GM10266 (cell line): ENCODE data around the gene EMP2.

Experiments
- DNase-seq: peaks from one replicate; pipeline ENCODE4 v3.0.0; 2012; ENCODE audit errors: extremely low spot score
- TF ChIP-seq, protein P1 (sequence below): IDR thresholded peaks from 2 replicates; pipeline ENCODE4 v1.5.1; 2012; ENCODE audit warnings: mild to moderate bottlenecking, low read depth; ENCODE audit not compliant: control insufficient read depth, insufficient read depth; ENCODE audit errors: missing control alignments

Gene EMP2

DNA sequence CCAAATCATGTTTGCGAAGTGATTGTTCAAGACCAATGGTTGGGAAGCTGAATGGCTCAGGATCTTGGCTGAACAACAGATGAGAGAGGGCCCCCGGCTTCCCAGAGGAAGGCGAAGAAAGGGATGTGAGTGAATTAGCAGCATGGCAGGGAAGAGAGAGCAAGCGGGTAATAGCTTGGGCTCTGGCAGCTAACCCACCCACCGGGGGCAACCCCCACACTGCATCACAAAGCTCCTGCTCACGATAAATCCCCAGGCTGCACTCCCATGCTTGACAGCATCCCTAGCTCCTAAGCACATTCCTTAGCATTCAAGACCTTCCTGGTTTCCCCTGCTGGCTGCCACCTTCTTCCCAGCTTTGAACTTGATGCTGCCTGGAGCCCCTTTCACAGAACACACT, 26.2 kb upstream of the EMP2 start:
- DNase-seq, result no peak
- TF ChIP-seq, protein P1, sequence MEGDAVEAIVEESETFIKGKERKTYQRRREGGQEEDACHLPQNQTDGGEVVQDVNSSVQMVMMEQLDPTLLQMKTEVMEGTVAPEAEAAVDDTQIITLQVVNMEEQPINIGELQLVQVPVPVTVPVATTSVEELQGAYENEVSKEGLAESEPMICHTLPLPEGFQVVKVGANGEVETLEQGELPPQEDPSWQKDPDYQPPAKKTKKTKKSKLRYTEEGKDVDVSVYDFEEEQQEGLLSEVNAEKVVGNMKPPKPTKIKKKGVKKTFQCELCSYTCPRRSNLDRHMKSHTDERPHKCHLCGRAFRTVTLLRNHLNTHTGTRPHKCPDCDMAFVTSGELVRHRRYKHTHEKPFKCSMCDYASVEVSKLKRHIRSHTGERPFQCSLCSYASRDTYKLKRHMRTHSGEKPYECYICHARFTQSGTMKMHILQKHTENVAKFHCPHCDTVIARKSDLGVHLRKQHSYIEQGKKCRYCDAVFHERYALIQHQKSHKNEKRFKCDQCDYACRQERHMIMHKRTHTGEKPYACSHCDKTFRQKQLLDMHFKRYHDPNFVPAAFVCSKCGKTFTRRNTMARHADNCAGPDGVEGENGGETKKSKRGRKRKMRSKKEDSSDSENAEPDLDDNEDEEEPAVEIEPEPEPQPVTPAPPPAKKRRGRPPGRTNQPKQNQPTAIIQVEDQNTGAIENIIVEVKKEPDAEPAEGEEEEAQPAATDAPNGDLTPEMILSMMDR, result no peak

DNA sequence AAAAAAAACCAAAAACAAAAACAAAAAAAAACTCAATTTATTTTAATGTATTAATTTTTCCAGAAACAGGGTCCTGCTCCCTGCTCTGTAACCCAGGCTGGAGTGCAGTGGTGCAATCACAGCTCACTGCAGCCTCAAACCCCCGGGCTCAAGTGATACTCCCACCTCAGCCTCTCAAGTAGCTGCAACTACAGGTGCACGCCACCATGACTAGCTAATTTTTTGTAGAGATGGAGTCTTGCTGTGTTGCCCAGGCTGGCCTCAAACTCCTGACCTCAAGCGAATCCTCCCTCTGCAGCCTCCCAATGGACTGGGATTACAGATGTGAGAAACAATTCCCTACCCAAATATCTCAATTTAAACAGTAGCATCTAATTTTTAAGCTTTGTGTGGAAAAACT, 25.2 kb upstream of the EMP2 start:
- DNase-seq, result no peak
- TF ChIP-seq, protein P1, result no peak

- TF ChIP-seq, protein P1, result no peak
- DNase-seq, result no peak
Observed at GRCh38 chr16:10601444-10602408, 21.3 kb upstream of the EMP2 start.

- DNase-seq, result no peak
- TF ChIP-seq, protein P1, result no peak
Observed at GRCh38 chr16:10600782-10601443, 20.5 kb upstream of the EMP2 start.

DNA sequence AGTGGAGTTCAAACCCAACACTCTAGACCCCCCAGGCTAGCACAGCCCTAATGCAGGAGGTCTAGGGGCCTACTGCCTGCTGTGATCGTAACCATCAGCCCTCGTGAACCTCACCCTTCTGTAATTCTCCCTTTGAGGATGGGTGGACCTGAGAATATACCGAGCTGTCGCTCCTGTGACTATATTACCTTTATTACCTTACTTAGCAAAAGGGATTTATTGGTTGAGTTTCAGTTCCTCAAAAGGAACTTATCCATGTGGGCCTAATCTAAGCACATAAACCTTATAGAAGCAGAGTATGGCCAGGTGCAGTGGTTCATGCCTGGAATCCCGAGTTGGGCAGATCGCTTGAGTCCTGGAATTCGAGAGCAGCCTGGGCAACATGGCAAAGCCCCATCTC, 19.2 kb upstream of the EMP2 start:
- no peak for DNase-seq
- TF ChIP-seq, protein P1, result no peak

- TF ChIP-seq, protein P1, result no peak
- DNase-seq, result no peak
Observed at GRCh38 chr16:10598157-10598556, 17.8 kb upstream of the EMP2 start.

DNA sequence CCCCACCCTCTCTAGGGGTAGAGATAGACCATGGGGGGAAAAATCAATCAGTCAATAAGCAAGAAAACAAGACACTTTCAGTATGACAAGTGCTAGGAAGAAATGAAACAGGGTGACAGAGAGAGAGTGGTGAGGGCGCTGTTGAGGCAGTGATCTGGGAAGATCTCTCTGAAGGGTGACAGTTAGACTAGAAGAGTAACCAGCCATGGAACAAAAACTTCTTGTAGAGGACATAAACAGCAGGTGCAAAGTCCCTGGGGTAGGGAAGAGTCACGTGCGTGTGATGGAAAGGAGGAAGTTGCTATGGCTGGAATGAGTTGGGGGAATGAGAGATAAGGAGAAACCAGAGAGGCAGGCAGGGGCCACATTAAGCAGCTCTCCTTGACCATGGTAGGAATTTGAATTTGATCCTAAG, 16.8 kb upstream of the EMP2 start:
- no peak for DNase-seq
- TF ChIP-seq, protein P1, result no peak
